Omental fat pad (tissue), 4 donors: ENCODE results near the gene DAPK1. TPM values are rescaled to one million over a fixed set of nuclear protein-coding genes. Genes with fewer than 3 reads are reported as not detected.

Experiments
- ATAC-seq: fragments of 150-250 bp; one replicate; pipeline ENCODE4 v1.9.1; 2016; ENCODE audit warnings: mild to moderate bottlenecking, moderate library complexity; ENCODE audit not compliant: low FRiP score
- DNase-seq: peaks from one replicate; pipeline ENCODE4 v3.0.0-alpha.2; 2019; ENCODE audit warnings: low spot score
- CTCF ChIP-seq, 3 donors: fragments of 450-650 bp; IDR thresholded peaks; one replicate each; pipeline ENCODE4 v1.5.1; 2016 to 2017; ENCODE audit warnings: antibody characterized with exemption in 3 of 3, mild to moderate bottlenecking in 3 of 3, moderate library complexity in 2 of 3
- total RNA-seq, 4 donors: library from RNA; depleted of rRNA; stranded (reverse); fragments of >200 nt; gene quantifications; one replicate each; pipeline ENCODE4 v1.1.0, GENCODE V29; 2016

Gene DAPK1
- total RNA-seq, 4 donors from 2014 or later = 56.1 to 214 (median 88.1) TPM

- no peak for TF ChIP-seq CTCF (IDR thresholded peaks at IDR 0.05)
- DNase-seq (no peak), ATAC-seq (no peak)
Measured at GRCh38 chr9:87648606-87649005, 150.9 kb downstream of the DAPK1 start.

DNA sequence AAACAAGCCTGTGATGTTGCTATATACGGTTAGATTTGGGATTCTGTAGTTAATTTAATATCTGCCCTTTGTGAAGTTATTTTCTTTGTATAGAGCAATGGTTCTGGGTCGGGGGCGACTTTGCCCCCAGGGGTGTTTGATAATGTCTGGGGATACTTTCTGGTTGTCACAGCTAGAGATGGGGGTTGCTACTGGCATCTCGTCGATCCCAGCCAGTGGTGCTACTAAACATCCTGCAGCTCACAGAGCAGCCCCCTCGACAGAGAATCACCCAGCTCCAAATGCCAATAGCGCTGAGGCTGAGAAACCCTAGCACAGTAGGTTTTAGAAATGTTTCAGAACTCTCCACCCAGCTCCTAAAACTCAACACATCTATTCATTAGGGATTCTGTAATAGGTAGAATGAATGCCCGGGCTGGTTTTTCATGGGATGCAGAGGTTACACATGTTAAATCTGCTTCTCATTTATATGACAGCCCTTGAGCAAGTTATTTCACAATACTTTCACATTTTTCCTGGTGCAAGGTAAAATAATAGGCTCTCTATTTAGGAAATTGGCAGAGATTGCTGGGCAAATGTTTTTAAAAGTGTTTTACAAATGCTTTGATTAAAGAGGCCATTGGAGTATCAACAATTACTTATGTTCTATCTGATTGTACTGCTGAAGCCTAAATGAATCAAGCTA is 153.1 kb downstream of the DAPK1 start:
- no peak for TF ChIP-seq CTCF (IDR thresholded peaks at IDR 0.05)
- ATAC-seq = no peak
- DNase-seq = no peak

GRCh38 chr9:87651431-87651830 is 153.8 kb downstream of the DAPK1 start:
- DNase-seq (no peak), ATAC-seq (no peak)
- no peak for TF ChIP-seq CTCF (IDR thresholded peaks at IDR 0.05)

DNA sequence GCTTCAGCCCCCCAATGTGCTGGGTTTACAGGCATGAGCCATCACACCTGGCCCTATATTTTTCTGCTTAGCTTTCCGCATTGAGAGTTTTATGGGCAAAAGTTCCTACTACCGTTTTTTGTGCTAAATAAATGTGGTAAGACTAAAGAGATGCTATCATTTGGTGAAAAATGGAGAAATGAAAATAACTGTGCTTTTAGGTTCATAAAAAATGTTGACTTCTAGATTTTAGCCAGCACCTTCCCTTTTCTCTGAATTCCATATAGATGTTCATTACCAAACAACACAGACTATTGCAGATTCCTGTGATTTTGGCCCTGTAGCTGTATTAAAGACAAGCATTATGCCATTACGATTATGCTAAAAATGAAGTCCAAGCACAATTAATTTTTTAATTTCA is 156.3 kb downstream of the DAPK1 start:
- TF ChIP-seq CTCF (IDR thresholded peaks at IDR 0.05) = no peak
- ATAC-seq (no peak), DNase-seq (no peak)

- TF ChIP-seq CTCF (IDR thresholded peaks at IDR 0.05) = no peak
- no peak for DNase-seq
- ATAC-seq = no peak
Measured at GRCh38 chr9:87655731-87656130, 158.1 kb downstream of the DAPK1 start.

DNA sequence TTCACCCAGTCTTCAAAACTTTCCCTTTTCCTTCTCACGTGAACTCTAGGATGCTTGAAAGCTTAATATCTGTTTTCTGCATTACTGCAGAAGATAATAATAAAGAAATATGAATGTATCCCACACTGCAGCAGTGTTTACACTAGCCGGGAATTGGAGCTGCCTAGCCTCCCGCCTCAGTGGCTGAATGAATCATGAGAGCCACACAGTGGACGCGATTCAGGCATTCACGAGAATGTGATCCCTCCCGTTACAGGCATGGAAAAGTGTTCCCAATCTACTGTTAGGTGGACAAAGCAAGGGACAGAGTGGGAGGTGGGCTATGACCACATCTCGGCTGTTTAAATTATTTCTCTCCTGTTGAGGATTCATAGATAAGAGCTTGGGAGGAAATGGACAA is 158.8 kb downstream of the DAPK1 start:
- no peak for DNase-seq
- peak; percentile 46 for ATAC-seq
- no peak for TF ChIP-seq CTCF (IDR thresholded peaks at IDR 0.05)

DNA sequence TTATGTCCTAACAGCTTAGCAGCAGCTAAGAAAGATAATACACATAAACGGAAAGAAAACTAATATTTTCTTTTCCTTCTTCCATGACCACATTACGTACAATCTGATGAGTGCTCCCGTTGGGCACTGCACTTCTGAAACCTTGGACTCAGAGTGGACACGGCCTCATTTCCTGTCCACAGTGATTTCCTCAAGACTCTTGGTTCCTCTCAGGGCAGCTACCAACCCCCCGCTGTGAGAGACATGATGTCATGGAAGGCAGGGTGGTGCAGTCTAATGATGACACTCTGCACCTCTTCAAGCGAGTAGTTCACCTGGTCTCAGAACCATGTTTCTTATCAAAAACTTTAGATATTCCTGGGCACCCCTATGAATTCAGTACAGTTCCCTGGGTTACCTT is 159.5 kb downstream of the DAPK1 start:
- no peak for ATAC-seq
- TF ChIP-seq CTCF (IDR thresholded peaks at IDR 0.05) = no peak

More for the DNA sequence above, 159.5 kb downstream of the DAPK1 start:
- DNase-seq = no peak
